Activated CD4-positive, alpha-beta T cell treated with anti-CD3 and anti-CD28 coated beads for 24 hours (primary cell): ENCODE data around the gene MRPS11.
"Not testable (repeated sequence)": the region's sequence is repeated elsewhere in the genome, so short reads cannot be mapped to it uniquely, and the experiment has no call there.

ENCODE experiments used
- DNase-seq, 2 donors: peaks; one replicate each; pipeline ENCODE4 v3.0.0-alpha.2; 2020; ENCODE audit warnings: low read depth in 2 of 2

MRPS11 gene

GRCh38 chr15:88467073-88467934, at the start of gene MRPS11, which contains the start of gene MRPL46:
Gene MRPS11, plus strand, starts transcription at chr15:88467708. Its CDS starts 10 bp downstream, at chr15:88467718.
Gene MRPL46, minus strand, starts transcription at chr15:88467388. Its CDS starts 11 bp downstream, at chr15:88467377.
- DNase-seq, result peak; percentile 85 to 86

GRCh38 chr15:88419830-88420229, 47.7 kb upstream of the MRPS11 start:
- DNase-seq, result no peak

- no peak for DNase-seq
Measured at GRCh38 chr15:88423331-88423730, 44.2 kb upstream of the MRPS11 start.

GRCh38 chr15:88426304-88426703, 41.2 kb upstream of the MRPS11 start:
- DNase-seq, result no peak

- DNase-seq, result no peak
Measured at GRCh38 chr15:88428053-88428452, 39.5 kb upstream of the MRPS11 start.

- no peak for DNase-seq
Measured at GRCh38 chr15:88428805-88429605, 38.5 kb upstream of the MRPS11 start.

- DNase-seq, result no peak
Measured at GRCh38 chr15:88430051-88430450, 37.5 kb upstream of the MRPS11 start.

GRCh38 chr15:88431441-88431840, 36.1 kb upstream of the MRPS11 start:
- DNase-seq, result no peak

- no peak for DNase-seq
Measured at GRCh38 chr15:88433046-88433685, 34.3 kb upstream of the MRPS11 start.

GRCh38 chr15:88434106-88434505, 33.4 kb upstream of the MRPS11 start:
- DNase-seq, result not testable (repeated sequence)

GRCh38 chr15:88438181-88438580, 29.3 kb upstream of the MRPS11 start:
- no peak for DNase-seq

GRCh38 chr15:88440021-88440420, 27.5 kb upstream of the MRPS11 start:
- DNase-seq, result no peak

- DNase-seq, result no peak
Measured at GRCh38 chr15:88441076-88441730, 26.3 kb upstream of the MRPS11 start.

GRCh38 chr15:88447206-88447605, 20.3 kb upstream of the MRPS11 start:
- DNase-seq, result no peak

- DNase-seq, result no peak
Measured at GRCh38 chr15:88447741-88448140, 19.8 kb upstream of the MRPS11 start.

- no peak for DNase-seq
Measured at GRCh38 chr15:88448991-88449461, 18.5 kb upstream of the MRPS11 start.

GRCh38 chr15:88449581-88449980, 17.9 kb upstream of the MRPS11 start:
- DNase-seq, result no peak

GRCh38 chr15:88450125-88450798, 17.2 kb upstream of the MRPS11 start:
- peak; percentile 54 to 78 for DNase-seq

- DNase-seq, result no peak
Measured at GRCh38 chr15:88453651-88454050, 13.9 kb upstream of the MRPS11 start.

- no peak for DNase-seq
Measured at GRCh38 chr15:88454236-88454635, 13.3 kb upstream of the MRPS11 start.
